GM18508 (cell line): ENCODE results near the gene MAP4K3.
"Not testable (repeated sequence)": the region's sequence is repeated elsewhere in the genome, so short reads cannot be mapped to it uniquely, and the experiment has no call there.

Source experiments
- ATAC-seq: cut with Tn5 transposase; IDR thresholded peaks from one replicate; pipeline ENCODE4 v1.9.1; 2021; ENCODE audit warnings: moderate number of reproducible peaks; ENCODE audit not compliant: insufficient read depth, unreplicated experiment

Gene MAP4K3

GRCh38 chr2:39260087-39260486, 177.0 kb downstream of the MAP4K3 start:
- no peak for ATAC-seq

DNA sequence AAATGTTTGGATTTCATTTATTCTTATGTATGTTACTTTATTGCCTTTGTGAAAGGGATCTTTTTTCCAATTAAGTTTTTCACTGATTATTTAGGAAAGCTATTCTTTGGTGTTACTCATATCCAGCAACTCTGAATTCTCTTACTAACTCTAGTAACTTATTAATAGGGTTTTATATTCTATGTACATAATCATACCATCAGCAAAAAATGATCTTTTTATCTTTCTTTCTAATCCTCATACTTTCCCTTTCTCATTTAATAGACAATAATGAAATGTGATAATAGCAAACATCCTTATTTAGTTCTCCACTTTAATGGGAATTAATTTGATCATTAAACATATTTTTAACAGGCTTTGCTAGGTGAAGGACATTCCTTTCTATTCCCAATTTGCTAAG, 181.0 kb downstream of the MAP4K3 start:
- no peak for ATAC-seq

- ATAC-seq: no peak
Measured at GRCh38 chr2:39252888-39253518, 184.1 kb downstream of the MAP4K3 start.

GRCh38 chr2:39247512-39248043, 189.5 kb downstream of the MAP4K3 start:
- no peak for ATAC-seq

GRCh38 chr2:39246382-39246980, 190.6 kb downstream of the MAP4K3 start:
- no peak for ATAC-seq

GRCh38 chr2:39244963-39245625, 192.0 kb downstream of the MAP4K3 start:
- not testable (repeated sequence) for ATAC-seq

- ATAC-seq: not testable (repeated sequence)
Measured at GRCh38 chr2:39244241-39244862, 192.7 kb downstream of the MAP4K3 start.

GRCh38 chr2:39243469-39244123, 193.5 kb downstream of the MAP4K3 start, which contains the start of gene CDKL4:
TSS of gene CDKL4 (minus strand) at chr2:39243970.
- ATAC-seq: no peak

- no peak for ATAC-seq
Measured at GRCh38 chr2:39241588-39241987, 195.5 kb downstream of the MAP4K3 start.

GRCh38 chr2:39240758-39241157, 196.3 kb downstream of the MAP4K3 start:
- ATAC-seq: no peak

DNA sequence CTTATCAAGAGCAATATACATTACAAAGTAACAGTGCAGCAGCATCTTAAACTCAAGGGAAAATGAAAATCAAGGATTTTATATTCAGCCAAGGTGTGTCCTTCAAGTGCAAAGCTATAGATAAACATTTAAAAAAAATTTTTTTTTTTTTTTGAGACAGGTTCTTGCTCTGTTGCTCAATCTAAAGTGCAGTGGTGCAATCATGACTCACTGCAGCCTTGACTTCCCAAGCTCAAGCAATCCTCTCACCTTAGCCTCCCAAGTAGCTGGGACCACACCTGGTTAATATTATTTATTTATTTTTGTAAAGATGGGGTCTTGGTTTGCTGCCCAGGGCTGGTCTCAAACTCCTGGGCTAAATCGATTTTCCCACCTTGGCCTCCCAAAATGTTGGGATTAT, 202.3 kb downstream of the MAP4K3 start:
- no peak for ATAC-seq

GRCh38 chr2:39232141-39232540, 204.9 kb downstream of the MAP4K3 start:
- no peak for ATAC-seq

DNA sequence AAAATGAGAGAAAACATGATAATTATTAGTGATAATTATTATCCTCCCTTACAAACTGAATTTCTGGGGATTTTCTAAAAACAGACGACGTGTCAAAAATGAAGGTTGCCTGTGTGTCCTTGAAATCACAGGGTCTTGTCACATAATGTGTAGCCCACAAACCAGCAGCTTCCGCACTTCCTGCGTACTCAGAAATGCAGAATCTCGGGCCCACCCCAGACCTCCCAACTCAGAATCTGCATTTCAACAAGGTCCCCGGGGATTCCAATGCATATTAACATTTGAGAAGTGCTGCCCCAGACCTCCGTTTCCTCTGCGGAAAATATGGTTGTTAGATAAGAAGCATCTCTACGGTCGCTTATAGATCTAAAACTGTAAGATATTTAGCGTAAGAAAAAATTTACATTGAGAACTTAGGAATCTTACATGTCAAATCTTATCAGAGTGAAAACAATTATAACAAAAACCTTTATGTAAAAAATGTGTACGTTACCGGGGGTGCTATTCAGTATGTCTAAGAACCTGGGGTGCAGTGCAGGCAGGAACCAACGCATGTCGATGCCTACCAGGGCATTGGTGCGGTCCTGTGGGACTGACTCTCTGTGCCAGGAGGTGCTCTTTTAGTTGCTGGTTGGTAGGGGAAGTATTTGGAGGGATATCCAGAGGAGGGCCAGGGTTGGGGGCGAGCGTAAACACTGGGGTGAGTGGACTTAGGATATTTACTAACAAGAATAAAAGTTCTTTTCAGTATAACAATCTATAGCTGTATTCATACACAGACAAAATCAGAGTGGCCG, 208.5 kb downstream of the MAP4K3 start:
- no peak for ATAC-seq

- ATAC-seq: peak; percentile 75
Measured at GRCh38 chr2:39227628-39228412, 209.3 kb downstream of the MAP4K3 start.

DNA sequence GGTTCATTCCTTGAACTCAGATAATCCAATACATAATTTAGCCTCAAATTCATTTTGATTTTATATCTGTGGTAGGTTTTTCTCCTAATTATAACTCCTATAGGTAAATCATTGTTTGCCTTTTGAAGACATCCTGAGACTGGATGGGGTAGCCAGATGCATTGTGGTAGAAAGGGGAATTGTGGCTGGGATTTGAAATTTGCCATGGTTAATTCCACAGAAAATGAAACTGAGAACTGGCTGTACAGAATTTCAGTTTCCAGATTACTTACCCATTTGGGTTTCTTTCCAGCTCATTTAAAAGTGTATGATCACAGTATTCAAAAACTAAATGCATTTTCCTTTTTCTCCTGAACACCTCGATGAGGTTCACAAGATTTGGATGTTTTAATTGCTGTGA, 211.5 kb downstream of the MAP4K3 start:
- ATAC-seq: no peak

DNA sequence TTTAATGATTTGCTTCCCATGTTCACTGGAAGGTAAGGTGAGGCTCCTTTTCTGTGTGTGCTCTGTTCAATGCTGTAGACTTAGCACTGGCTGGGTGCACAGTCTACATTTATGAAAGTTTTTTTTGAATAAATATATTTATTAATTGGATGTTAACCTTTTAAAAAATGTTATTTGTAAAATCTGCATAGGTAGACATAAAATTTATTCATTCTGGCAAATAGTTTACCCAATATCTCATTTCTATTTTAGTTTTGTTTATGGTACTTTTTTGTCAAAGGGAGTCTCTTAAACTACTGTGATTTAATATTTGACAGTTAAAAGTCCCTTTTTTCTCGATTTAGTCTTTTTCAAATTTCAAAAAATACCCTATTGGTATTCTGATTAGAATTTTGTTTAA, 213.2 kb downstream of the MAP4K3 start:
- ATAC-seq: no peak

- no peak for ATAC-seq
Measured at GRCh38 chr2:39221459-39221858, 215.6 kb downstream of the MAP4K3 start.

DNA sequence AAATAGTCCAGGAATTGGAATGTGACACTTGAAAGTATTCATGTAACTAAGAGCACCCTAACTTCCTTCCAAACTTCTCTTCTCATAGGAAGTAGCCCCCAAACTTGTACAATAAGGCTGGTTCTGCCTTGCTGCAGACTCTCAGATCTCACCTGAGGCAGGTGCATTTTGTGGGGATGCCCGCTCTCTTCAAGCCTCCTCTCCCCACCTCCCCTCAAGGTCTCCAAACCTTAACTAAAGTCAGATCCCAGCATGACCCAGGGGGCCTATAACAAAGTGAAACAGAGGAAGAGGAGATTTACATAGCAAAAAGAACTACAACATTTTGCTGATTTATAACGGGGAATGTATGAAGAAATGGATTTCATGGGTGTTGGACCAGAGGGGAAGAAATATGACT, 216.9 kb downstream of the MAP4K3 start:
- ATAC-seq: no peak

GRCh38 chr2:39218391-39218790, 218.7 kb downstream of the MAP4K3 start:
- ATAC-seq: no peak
